HG03354 (cell line): ENCODE measurements around the gene ALDH1L2.
A peak's percentile ranks its signal among the peaks of the same experiment; 100 is the strongest.
"Not testable (repeated sequence)": the region's sequence is repeated elsewhere in the genome, so short reads cannot be mapped to it uniquely, and the experiment has no call there.

Experiments
- ATAC-seq: cut with Tn5 transposase; IDR thresholded peaks from one replicate; pipeline ENCODE4 v1.9.1; 2021; ENCODE audit warnings: mild to moderate bottlenecking; ENCODE audit not compliant: unreplicated experiment, poor library complexity, severe bottlenecking

Gene ALDH1L2

DNA sequence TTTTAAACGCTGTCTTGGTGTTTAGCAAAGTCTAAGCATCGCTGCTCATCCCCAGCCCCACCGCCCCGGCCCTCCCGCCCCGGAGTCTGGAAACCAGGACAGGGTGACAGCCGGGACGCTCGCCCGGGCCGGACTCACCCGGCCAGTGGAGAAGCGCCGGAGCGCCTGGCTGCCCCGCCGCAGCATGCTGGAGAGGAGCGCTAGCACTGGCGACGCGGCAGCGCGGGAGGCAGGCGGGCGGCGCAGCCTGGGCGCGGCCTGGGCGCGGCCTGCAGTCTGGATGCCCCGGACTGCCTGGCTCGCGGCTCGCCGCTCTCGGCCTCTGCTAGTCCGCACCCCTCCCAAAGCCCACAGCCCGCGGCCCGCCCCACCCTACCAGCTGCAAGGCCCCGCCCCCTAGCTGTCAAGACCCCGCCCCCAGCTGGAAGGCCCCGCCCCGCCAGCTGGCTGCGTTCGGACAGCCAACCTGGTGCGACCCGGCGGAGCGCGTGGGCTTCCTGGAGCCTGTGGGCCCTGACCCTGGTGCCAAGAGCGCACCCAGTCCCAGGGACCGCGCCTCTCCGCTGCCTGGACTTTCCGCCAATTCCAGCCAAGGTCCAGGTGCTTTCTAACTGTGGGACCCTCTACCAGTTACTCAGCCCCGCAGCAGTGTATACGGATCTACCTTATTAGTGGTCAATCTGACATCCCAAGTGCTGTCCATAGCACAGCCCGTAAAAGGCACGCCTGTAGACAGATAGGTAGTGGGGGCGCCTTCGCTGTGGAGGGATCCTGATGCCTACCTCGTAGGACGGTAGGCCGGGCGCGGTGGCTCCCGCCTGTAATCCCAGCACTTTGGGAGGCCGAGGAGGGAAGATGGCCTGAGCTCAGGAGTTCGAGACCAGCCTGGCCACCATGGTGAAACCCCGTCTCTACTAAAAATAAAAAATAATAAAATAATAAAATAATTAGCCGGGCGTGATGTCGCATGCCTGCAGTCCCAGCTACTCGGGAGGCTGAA, at the start of gene ALDH1L2:
Gene ALDH1L2, minus strand, starts transcription at position 208 of the 1,000 bp plus-strand sequence. Its CDS starts 22 bp downstream, at position 186.
- peak; percentile 87 for ATAC-seq

GRCh38 chr12:105120551-105120950, 36.3 kb upstream of the ALDH1L2 start:
- no peak for ATAC-seq

- no peak for ATAC-seq
Measured at GRCh38 chr12:105116969-105117368, 32.7 kb upstream of the ALDH1L2 start.

DNA sequence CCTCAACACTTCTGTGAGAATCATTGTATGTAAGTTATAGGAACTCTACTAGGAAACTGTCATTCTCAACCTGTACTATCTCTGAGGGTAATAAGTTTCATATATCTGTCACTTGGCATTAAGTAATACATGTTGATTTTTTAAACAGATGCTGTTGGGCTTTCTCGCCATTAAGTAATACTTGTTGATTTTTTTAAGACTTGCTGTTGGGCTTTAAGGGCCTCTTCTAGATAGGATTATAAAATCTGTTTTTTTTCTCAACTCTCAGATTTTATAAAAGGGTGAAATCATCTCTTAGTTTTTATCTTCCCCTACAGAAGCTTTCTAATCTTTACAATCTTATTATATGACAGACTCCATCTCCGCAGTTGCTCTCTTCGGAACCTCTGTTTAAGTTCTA, 28.8 kb upstream of the ALDH1L2 start:
- no peak for ATAC-seq

DNA sequence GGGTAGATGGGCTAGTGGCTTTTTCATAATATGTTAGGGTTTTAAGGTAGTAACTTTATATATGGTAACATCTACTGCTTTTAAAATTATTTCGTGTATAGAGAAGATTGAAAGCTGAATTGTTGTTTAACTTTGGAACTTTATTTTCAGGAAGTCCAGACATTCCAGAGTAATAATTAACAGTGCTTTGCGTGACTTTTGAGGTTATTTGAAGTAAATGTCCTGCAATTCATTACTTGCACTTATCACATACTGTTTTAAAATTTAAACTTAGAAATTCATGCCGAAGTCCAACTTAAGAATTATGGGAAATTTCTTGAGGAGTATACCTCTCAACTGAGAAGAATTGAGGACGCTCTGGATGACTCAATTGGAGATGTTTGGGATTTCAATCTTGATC, 26.6 kb upstream of the ALDH1L2 start:
- no peak for ATAC-seq

DNA sequence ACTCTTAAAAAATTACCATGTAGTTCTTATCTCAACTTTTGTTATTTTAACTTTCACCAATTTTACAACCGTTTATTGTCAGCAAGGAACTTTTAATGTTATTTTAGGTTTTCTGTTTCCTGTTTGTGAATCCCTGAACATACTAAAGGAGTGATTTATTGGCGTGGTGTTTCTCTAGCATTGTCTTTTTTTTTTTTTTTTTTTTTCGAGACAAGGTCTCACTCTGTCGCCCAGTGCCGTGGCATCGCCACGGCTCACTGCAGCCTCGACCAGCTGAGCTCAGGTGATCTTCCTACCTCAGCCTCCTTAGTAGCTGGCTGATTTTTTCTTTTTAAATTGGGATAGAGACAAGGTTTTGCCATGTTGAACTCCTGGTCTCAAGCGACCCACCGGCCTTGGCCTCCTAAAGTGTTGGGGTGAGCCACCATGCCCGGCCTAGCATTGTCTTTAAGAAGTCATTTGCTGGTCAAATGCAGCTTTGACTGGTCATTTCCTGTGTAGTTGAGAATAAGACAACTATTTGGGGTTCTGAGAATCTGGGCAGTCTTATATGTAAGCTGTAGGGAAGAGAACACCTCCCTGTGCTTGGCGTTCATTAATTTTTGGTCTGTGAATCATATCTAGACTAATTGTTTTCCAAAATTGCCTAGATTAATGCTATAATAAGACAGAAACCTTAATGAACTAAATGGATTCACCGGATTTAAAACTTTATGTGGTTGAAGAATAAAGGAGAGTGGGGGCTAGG, 25.4 kb upstream of the ALDH1L2 start:
- ATAC-seq = peak; percentile 46

DNA sequence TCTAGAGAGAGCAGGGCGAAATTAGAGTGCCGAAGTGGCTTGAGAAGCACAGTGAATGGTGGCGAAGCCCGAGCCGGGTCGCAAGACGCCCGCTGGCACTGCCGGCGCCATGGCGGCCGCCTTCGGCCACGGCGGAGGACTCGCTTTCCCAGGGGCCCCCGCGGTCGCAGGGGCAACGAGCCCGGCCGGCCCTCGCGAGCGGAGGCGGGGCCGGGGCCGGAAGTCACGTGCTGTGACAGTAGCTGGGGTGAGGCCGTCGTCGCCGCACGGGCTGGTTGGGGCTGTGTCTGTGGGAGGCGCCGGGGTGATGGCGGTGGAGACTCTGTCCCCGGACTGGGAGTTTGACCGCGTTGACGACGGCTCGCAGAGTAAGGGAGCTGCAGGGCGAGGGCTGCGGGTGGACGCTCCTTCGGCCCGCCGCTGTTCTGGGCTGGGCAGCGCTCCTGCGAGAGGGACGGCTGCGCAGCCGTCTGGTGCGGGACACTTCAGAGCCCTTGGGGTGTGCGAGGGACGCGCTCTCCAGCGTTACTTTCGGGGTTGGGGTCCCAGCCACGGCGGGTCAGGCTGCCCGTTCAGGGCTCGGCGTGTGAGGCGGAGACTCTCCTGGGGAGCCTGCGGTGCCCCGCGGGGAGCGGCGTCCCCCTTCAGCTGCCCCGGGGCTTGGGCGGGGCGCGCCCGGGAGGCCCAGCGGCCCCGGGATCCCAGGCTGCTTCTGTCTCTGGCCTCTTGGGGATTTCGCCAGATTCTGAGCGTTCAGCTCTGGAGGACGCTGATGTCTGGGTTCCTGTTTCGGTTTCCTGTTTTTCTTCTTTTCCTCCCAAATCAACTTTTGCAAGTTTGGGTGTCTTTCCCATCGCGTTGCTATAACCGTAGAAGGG, 23.5 kb upstream of the ALDH1L2 start, which contains the start of gene WASHC4:
Gene WASHC4, plus strand, starts transcription at position 238 of the 878 bp plus-strand sequence. Its CDS starts 70 bp downstream, at position 308.
- ATAC-seq = peak; percentile 89

DNA sequence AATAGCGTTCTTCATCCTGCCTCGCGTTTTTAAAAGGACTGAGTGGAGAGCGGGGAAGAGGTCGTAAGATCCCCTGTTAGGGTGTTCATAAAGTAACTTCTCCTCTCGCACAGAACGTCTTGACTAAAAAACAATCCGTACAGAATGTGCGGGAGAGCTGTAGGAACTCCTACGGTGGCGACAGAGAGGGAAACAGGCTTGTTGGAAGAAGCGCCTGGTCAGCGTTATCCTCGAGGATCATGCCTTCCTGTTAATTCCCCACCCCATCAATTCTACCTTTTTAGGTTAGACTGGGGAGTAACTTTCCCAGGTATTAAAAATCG, 22.9 kb upstream of the ALDH1L2 start:
- ATAC-seq = peak; percentile 9

DNA sequence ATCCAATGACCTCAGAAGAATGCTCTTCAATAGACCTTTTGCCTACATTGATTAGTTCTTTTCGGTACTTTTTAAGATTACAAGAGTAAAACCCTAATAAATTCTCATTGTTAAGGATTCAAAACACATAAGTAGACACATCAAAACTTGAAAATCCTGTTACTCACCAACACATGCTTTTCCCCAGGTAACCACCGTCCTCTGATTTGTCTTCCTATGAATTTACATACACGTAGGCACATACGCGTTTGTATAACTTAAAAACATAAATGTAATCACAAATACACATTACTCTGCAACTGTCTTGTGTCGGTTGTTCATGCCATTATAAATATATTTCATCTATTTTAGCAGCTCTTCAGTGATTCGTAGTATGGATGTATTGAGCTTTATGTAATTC, 22.4 kb upstream of the ALDH1L2 start:
- ATAC-seq = no peak

GRCh38 chr12:105104762-105105161, 20.5 kb upstream of the ALDH1L2 start:
- ATAC-seq = no peak

DNA sequence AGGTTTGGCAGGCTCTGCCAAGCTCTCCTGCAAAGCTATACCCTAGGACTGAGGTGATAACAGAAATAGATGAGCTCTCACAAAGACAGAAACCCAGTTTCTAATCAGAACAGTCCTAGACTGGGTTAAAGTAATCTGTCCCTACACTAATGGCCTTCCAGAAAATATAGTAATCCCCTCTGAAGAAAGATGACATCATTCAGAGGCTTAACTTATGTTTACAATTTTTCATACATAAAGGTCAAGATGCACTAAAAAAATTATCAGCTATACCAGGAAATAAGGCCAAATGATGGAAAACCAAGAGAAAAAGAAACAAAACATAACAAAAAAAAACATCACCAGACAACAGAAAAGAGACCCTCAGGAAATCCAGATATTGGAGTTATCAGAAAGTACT, 18.4 kb upstream of the ALDH1L2 start:
- no peak for ATAC-seq

DNA sequence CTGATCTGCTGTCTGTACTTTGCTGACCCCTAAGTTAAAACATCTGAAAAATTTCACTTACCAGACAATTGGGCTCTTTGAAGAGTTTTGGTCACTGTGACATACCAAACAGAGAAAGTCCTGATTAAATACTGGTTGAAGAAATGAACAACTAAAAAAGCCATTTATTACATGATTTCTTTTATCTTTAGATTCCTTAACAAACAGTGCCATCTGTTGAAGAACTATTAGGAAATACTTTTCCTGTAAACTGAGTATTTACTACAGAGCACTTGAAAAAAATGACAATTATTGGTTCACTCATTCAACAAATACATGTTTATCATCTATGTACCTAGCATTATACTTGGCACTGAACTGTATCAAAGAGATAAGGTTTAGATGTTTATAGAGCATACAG, 16.7 kb upstream of the ALDH1L2 start:
- ATAC-seq = no peak

DNA sequence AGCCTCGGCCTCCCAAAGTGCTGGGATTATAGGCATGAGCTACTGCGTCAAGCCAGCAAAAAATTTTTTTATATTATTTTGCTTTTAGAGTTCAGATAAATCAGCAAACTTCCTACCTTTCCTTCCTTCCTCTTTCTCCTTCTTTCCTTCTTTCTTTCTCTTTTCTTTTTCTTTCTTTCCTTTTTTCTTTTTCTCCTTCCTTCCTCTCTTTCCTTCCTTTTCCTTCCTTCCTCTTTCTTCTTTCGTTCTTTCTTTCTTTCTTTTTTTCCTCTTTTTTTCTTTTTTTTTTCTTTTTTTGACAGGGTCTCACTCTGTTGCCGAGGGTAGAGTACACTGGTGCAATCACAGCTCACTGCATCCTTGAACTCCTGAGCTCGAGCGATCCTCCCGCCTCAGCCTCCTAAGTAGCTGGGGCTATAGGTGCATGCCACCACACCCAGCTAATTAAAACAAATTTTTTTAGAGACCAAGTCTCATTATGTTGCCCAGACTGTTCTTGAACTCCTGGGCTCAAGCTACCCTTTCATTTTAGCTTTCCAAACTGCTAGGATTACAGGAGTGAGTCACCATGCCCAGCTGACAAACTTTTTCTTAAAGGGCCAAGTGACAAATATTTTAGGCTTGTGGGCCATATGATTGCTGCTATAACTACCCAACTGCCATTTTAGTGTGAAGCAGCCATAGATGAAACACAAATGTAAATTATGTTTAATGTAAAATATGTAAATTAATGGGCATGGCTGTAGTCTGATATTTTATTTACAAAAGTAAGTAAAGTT, 16.1 kb upstream of the ALDH1L2 start:
- no peak for ATAC-seq

- ATAC-seq = no peak
Measured at GRCh38 chr12:105099356-105099755, 15.1 kb upstream of the ALDH1L2 start.

GRCh38 chr12:105095338-105095737, 11.1 kb upstream of the ALDH1L2 start:
- ATAC-seq = not testable (repeated sequence)

GRCh38 chr12:105092336-105092735, 8.1 kb upstream of the ALDH1L2 start:
- no peak for ATAC-seq

DNA sequence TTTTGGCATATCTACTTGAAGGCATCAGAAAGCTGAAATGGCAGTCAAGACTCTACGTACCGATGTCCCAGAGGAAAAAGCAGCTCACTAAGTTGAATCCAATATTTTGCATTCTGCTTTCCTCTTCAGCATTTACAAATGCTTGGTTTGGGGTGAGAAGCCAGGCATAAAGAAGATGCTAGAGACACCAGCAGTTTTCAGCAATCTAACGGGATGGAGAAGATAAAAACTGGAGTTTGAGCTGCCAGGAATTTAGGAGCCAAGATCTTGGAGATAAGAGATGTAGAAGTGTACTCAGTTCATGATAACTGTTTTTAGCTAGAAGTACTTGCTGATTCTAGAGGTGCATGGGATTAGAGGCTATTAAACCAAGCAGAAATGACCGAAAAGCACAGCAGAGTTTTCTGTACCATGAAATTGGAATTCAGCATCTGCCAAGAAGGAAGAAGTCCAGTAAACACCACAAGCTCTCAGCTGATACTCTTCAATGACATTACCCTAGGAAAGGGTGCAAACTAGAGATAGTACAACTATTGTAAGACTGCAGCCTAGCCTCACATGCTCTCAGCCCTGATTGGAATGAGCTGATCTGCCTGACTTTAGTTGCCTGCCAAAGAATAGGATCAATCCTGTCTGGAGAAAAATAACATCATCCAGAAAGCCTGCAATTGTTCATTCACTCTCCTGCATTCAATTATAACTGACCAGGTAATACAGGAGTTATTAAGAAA, 7.4 kb upstream of the ALDH1L2 start:
- ATAC-seq = no peak

DNA sequence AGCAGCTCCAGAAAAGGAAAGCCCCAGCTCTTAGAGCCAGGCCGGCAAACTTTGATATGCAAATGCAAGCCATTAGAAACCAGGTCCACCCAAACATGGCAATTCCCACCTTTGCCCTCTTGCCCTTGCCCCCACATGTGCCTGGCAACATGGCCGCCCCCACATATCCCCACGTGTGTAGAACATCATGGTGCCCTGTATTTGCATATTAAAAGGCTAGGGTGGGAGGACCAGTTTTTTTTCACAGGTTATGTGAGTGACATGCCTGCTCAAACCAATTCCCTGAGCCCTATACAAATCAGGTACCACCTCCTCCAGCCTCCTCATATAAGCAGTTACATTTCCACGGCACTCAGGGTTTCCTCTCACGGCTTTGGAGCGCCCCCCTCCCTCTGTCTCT, 6.1 kb upstream of the ALDH1L2 start:
- ATAC-seq = no peak
